Epithelial cell of esophagus (primary cell): ENCODE results near the gene HMG20B.
A peak's percentile ranks its signal among the peaks of the same experiment; 100 is the strongest.

ENCODE experiments used
- DNase-seq: peaks from one replicate; pipeline ENCODE4 v3.0.0; 2010; ENCODE audit warnings: low read depth
- H3K4me3 ChIP-seq: 2 replicates; pipeline ENCODE4 v1.5.1; 2011; ENCODE audit warnings: mild to moderate bottlenecking, low read length, control low read depth
- CTCF ChIP-seq: IDR thresholded peaks from 2 replicates; pipeline ENCODE4 v1.5.1; 2011; ENCODE audit warnings: low read depth, mild to moderate bottlenecking, low read length, control low read depth, inconsistent platforms; ENCODE audit not compliant: insufficient read depth; ENCODE audit errors: missing control alignments

The HMG20B gene

GRCh38 chr19:3572855-3573161, at the start of gene HMG20B:
TSS of gene HMG20B (plus strand) at chr19:3572944. CDS start at chr19:3573310, 366 bp downstream.
- peak within 1 kb of the TSS; percentile 84 for H3K4me3 ChIP-seq
- no peak for DNase-seq
- TF ChIP-seq CTCF, result no peak

GRCh38 chr19:3523361-3524077, 49.2 kb upstream of the HMG20B start:
- DNase-seq, result no peak
- no peak for TF ChIP-seq CTCF
- no peak overlapping the region for H3K4me3 ChIP-seq

- DNase-seq, result no peak
- H3K4me3 ChIP-seq, result no peak overlapping the region
- TF ChIP-seq CTCF, result no peak
Observed at GRCh38 chr19:3524078-3524842, 48.5 kb upstream of the HMG20B start.

GRCh38 chr19:3524904-3525451, 47.8 kb upstream of the HMG20B start:
- DNase-seq, result no peak
- no peak for TF ChIP-seq CTCF
- no peak overlapping the region for H3K4me3 ChIP-seq

- no peak for TF ChIP-seq CTCF
- no peak overlapping the region for H3K4me3 ChIP-seq
- no peak for DNase-seq
Observed at GRCh38 chr19:3526507-3527237, 46.1 kb upstream of the HMG20B start.

- TF ChIP-seq CTCF, result no peak
- DNase-seq, result no peak
- no peak overlapping the region for H3K4me3 ChIP-seq
Observed at GRCh38 chr19:3527238-3527910, 45.4 kb upstream of the HMG20B start.
